Breast epithelium (tissue), 4 donors: ENCODE measurements around the gene AKR1D1. TPM values are rescaled to one million over a fixed set of nuclear protein-coding genes. Genes with fewer than 3 reads are reported as not detected.

Experiments used
- DNase-seq, 2 donors: peaks; one replicate each; pipeline ENCODE4 v3.0.0-alpha.2; 2019; ENCODE audit warnings: low spot score in 2 of 2
- H3K27ac ChIP-seq, 2 donors: fragments of 200-600 bp; sonication (generic) in 1 of 2; one replicate each; pipeline ENCODE4 v1.5.1; 2016 to 2019; ENCODE audit warnings: mild to moderate bottlenecking in 1 of 2
- H3K27me3 ChIP-seq, 2 donors: fragments of 200-600 bp; sonication (generic) in 1 of 2; one replicate each; pipeline versions ENCODE4 v1.5.1 to v1.6.0; 2017 to 2019; ENCODE audit warnings: control low read depth in 1 of 2, mild to moderate bottlenecking in 1 of 2
- H3K36me3 ChIP-seq: fragments of 200-600 bp; one replicate; pipeline ENCODE4 v1.5.1; 2019
- H3K4me1 ChIP-seq, 2 donors: fragments of 200-600 bp; sonication (generic); one replicate each; pipeline ENCODE4 v1.5.1; 2016 to 2019; ENCODE audit warnings: control low read depth in 1 of 2
- H3K4me3 ChIP-seq, 3 donors: fragments of 200-600 bp; sonication (generic); 1 replicate in 2 of 3; 2 replicates in 1 of 3; pipeline ENCODE4 v1.5.1; 2016 to 2019; ENCODE audit warnings: mild to moderate bottlenecking in 3 of 3, moderate library complexity in 2 of 3
- H3K9me3 ChIP-seq, 2 donors: fragments of 200-600 bp; sonication (generic) in 1 of 2; one replicate each; pipeline ENCODE4 v1.5.1; 2016 to 2019; ENCODE audit warnings: control low read depth in 1 of 2
- POLR2A ChIP-seq: fragments of 450-650 bp; IDR thresholded peaks from one replicate; pipeline ENCODE4 v1.6.1; 2016; ENCODE audit warnings: antibody characterized with exemption, mild to moderate bottlenecking, moderate library complexity
- POLR2AphosphoS5 ChIP-seq, 3 donors: sonication (generic); formaldehyde crosslinking; IDR thresholded peaks; one replicate each; pipeline ENCODE4 v1.6.1; 2017; ENCODE audit warnings: antibody characterized with exemption in 3 of 3
- intact Hi-C: fragments of 100-400 bp; cut with DNase I; formaldehyde crosslinking; loops from one replicate; pipeline ENCODE4 v1.15.1; 2023; ENCODE audit warnings: low total_unique reads
- total RNA-seq, 3 donors: library from RNA; depleted of rRNA; stranded (reverse); fragments of >200 nt; gene quantifications; one replicate each; pipeline ENCODE4 v1.1.0, GENCODE V29; 2016
- TF ChIP-seq, protein P1 (sequence below), 3 donors: fragments of 450-650 bp; IDR thresholded peaks; one replicate each; pipeline ENCODE4 v1.5.1; 2016 to 2017; ENCODE audit warnings: antibody characterized with exemption in 3 of 3, mild to moderate bottlenecking in 3 of 3, moderate library complexity in 3 of 3

Gene AKR1D1, protein sequence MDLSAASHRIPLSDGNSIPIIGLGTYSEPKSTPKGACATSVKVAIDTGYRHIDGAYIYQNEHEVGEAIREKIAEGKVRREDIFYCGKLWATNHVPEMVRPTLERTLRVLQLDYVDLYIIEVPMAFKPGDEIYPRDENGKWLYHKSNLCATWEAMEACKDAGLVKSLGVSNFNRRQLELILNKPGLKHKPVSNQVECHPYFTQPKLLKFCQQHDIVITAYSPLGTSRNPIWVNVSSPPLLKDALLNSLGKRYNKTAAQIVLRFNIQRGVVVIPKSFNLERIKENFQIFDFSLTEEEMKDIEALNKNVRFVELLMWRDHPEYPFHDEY
- under 1 TPM in 1 of 3 donors, not detected in 2; 0.59 TPM for total RNA-seq

DNA sequence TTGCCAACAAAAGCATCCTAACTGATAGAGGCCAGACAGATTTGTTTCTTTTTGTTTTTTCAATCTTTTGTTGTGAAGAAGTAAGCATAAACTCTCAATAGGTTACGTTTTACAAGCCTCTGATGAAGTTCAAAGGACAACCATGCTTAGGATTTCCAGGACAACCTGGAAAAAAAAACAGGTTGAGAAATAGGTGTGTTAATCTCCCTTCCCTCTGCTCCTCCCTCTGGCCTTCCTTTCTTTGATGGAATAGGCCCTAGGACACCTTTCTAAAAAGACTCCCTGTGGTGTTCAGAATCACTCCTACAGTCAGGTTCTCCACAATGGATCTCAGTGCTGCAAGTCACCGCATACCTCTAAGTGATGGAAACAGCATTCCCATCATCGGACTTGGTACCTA, at the start of gene AKR1D1:
TSS of gene AKR1D1 (plus strand) at position 264 of the 400 bp plus-strand sequence. CDS start at position 324, 60 bp downstream.
- Histone ChIP-seq H3K27ac (no peak within 1 kb of the TSS), H3K4me3 (no peak within 1 kb of the TSS), H3K4me1 (no peaks in the 10 kb centered on the region), H3K36me3 (no peaks in the 10 kb centered on the region), H3K27me3 (no peaks in the 10 kb centered on the region), H3K9me3 (peaks cover 0 to 21% of the 10 kb centered on the region in 2 donors)
- intact Hi-C loops, result no loop called here
- TF ChIP-seq, protein P1, sequence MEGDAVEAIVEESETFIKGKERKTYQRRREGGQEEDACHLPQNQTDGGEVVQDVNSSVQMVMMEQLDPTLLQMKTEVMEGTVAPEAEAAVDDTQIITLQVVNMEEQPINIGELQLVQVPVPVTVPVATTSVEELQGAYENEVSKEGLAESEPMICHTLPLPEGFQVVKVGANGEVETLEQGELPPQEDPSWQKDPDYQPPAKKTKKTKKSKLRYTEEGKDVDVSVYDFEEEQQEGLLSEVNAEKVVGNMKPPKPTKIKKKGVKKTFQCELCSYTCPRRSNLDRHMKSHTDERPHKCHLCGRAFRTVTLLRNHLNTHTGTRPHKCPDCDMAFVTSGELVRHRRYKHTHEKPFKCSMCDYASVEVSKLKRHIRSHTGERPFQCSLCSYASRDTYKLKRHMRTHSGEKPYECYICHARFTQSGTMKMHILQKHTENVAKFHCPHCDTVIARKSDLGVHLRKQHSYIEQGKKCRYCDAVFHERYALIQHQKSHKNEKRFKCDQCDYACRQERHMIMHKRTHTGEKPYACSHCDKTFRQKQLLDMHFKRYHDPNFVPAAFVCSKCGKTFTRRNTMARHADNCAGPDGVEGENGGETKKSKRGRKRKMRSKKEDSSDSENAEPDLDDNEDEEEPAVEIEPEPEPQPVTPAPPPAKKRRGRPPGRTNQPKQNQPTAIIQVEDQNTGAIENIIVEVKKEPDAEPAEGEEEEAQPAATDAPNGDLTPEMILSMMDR (IDR thresholded peaks at IDR 0.05), result no peak
- no peak for TF ChIP-seq POLR2A
- TF ChIP-seq POLR2AphosphoS5 (IDR thresholded peaks at IDR 0.05), result no peak
- DNase-seq, result no peak

DNA sequence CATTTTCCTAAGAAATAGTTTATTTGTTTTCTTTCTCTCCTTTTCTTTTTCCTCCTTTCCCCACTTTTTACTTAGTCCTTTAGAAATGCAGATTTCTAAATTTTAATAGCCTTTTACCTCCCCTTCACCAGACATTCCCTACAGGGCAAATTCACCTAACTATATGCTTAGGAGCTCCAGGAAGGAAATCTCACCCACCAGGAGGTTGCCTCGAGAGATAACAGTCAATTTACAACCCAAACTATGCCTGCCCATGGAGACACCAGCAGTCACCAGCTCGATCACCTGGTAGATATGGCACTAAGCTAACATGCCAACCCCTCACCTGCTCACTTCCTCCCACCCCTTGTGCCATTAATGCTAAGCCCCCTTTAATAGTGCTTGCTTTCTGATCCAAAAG, 49.2 kb upstream of the AKR1D1 start:
- Histone ChIP-seq H3K4me3 (no peak overlapping the region), H3K27me3 (no peaks in the 10 kb centered on the region), H3K27ac (no peak overlapping the region), H3K36me3 (no peaks in the 10 kb centered on the region), H3K4me1 (no peaks in the 10 kb centered on the region), H3K9me3 (peaks cover 0 to 4% of the 10 kb centered on the region in 2 donors)
- no peak for DNase-seq
- intact Hi-C loops, result no loop called here
- TF ChIP-seq POLR2A, result no peak
- TF ChIP-seq, protein P1 (IDR thresholded peaks at IDR 0.05), result no peak
- no peak for TF ChIP-seq POLR2AphosphoS5 (IDR thresholded peaks at IDR 0.05)

DNA sequence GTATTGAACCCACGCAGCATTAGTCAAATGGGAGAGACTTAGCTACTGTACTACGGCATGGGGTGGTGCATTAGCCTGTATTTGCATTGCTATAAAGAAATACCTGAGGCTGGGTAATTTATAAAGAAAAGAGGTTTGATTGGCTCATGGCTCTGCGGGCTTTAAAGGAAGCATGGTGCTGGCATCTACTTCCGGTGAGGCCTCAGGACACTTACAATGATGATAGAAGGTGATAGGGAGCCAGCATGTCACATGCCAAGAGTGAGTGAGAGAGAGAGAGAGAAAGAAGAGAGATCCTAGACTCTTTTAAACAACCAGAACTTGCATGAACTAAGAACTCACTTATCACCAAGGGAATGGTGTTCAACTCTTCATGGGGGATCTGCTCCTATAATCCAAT, 47.1 kb upstream of the AKR1D1 start:
- H3K36me3 ChIP-seq, result no peaks in the 10 kb centered on the region
- no peaks in the 10 kb centered on the region for H3K4me1 ChIP-seq
- H3K27me3 ChIP-seq, result no peaks in the 10 kb centered on the region
- H3K9me3 ChIP-seq, result peaks cover 0 to 4% of the 10 kb centered on the region in 2 donors
- no peak overlapping the region for H3K4me3 ChIP-seq
- no peak for DNase-seq
- intact Hi-C loops, result no loop called here
- no peak for TF ChIP-seq POLR2AphosphoS5 (IDR thresholded peaks at IDR 0.05)
- TF ChIP-seq, protein P1 (IDR thresholded peaks at IDR 0.05), result no peak
- no peak for TF ChIP-seq POLR2A
- H3K27ac ChIP-seq, result no peak overlapping the region

DNA sequence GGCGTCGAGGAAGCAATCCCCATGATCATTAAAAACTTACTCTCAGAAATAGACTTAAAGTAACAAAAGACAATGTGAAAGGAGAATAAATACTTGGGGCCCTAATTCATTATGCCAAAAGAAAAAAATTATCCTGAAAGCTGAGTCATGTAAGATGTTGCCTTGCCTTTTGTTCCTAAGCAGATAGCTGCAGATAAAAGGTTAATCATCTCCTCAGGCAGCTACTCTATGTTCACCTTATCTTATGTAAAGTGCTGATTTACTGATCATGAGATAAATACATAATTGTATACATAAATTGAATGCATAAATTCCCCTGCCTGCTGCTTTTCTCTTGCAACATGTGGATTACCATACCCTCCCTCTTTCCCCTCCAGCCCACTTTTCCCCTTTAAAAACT, 46.3 kb upstream of the AKR1D1 start:
- H3K4me3 ChIP-seq, result no peak overlapping the region
- H3K36me3 ChIP-seq, result no peaks in the 10 kb centered on the region
- intact Hi-C loops, result no loop called here
- H3K4me1 ChIP-seq, result no peaks in the 10 kb centered on the region
- TF ChIP-seq, protein P1 (IDR thresholded peaks at IDR 0.05), result no peak
- no peak for TF ChIP-seq POLR2AphosphoS5 (IDR thresholded peaks at IDR 0.05)
- no peak for TF ChIP-seq POLR2A
- H3K9me3 ChIP-seq, result peaks cover 0 to under 1% of the 10 kb centered on the region in 2 donors
- no peak for DNase-seq
- no peaks in the 10 kb centered on the region for H3K27me3 ChIP-seq
- no peak overlapping the region for H3K27ac ChIP-seq

DNA sequence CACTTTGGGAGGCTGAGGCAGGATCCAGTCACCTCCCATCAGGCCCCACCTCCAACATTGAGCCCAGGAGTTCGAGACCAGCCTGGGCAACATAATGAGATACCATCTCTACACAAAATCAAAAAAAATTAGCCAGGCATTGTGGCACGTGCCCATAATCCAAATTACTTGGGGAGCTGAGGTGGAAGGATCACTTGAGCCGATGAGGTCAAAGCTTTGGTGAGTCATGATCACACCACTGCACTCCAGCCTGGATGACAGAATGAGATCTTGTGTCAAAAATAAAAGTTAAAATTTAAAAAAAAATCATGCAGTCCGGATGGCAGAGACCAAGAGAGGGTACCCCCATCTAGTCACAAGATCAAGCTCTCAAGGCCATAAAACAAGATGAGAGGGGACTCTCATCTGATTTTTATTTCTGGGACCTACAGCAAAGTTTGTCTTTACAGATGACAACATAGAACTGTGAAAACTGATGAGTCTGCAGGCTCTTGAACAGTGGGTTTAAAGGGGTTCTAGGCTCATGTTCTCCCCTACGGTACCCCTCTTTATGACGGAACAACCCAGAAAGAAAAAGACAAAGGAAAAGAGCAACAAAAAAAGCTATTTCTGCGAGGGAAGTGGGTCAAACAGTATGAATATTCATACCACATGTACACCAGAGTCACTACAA, 45.4 kb upstream of the AKR1D1 start:
- intact Hi-C loops, result no loop called here
- Histone ChIP-seq H3K27me3 (no peaks in the 10 kb centered on the region), H3K36me3 (no peaks in the 10 kb centered on the region), H3K9me3 (no peaks in the 10 kb centered on the region), H3K4me3 (no peak overlapping the region), H3K4me1 (no peaks in the 10 kb centered on the region), H3K27ac (no peak overlapping the region)
- no peak for DNase-seq
- no peak for TF ChIP-seq POLR2A
- no peak for TF ChIP-seq POLR2AphosphoS5 (IDR thresholded peaks at IDR 0.05)
- TF ChIP-seq, protein P1 (IDR thresholded peaks at IDR 0.05), result no peak
